ENCODE results near the gene MAL.

DNA sequence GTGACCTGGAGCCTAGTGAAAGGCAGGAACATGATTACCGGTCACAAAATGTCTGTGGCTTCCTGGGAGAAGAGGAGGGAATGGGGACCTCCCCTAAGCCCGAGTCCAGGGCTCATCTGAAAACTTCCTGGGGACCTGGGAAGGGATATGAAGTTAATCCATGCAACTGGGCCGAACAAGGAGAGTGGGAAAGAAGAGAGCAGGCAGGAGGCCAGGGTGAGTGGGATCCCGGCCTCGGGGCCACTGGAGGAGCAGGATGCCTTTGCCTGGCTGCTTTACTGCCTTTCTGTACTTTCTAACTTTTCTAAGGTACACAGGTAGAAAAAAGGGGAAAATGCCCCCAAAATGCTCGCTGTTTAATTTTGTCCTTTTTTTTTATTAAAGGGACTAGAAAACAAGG, 43.4 kb upstream of the MAL start:
- TF ChIP-seq, protein P1, sequence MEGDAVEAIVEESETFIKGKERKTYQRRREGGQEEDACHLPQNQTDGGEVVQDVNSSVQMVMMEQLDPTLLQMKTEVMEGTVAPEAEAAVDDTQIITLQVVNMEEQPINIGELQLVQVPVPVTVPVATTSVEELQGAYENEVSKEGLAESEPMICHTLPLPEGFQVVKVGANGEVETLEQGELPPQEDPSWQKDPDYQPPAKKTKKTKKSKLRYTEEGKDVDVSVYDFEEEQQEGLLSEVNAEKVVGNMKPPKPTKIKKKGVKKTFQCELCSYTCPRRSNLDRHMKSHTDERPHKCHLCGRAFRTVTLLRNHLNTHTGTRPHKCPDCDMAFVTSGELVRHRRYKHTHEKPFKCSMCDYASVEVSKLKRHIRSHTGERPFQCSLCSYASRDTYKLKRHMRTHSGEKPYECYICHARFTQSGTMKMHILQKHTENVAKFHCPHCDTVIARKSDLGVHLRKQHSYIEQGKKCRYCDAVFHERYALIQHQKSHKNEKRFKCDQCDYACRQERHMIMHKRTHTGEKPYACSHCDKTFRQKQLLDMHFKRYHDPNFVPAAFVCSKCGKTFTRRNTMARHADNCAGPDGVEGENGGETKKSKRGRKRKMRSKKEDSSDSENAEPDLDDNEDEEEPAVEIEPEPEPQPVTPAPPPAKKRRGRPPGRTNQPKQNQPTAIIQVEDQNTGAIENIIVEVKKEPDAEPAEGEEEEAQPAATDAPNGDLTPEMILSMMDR (IDR thresholded peaks at IDR 0.05; ENCODE audit: poor library complexity): no peak
- TF ChIP-seq EZH2phosphoT487 (IDR thresholded peaks at IDR 0.05; ENCODE audit: low read depth, severe bottlenecking, unreplicated experiment) (no peak), EZH2 (IDR thresholded peaks at IDR 0.05; ENCODE audit: borderline replicate concordance) (no peak)

Measured in hepatocyte (in vitro differentiated cells).